OCI-LY7 (cell line): ENCODE results near the gene EML6. TPM values are rescaled to one million over a fixed set of nuclear protein-coding genes. Genes with fewer than 3 reads are reported as not detected.

Experiments
- BruUV-seq: library from RNA; stranded (reverse); fragments of 400-500 nt; replicated peaks from 2 replicates; lab custom pipeline; 2021; lab: Mats Ljungman, UMichigan
- CTCF ChIA-PET: fragments of 300-600 bp; sonication (Branson Sonifier 250); formaldehyde crosslinking; loops from one replicate; lab custom pipeline; 2022; ENCODE audit warnings: antibody characterized with exemption; ENCODE audit not compliant: unreplicated experiment; lab: Charles Lee
- POLR2A ChIA-PET: fragments of 300-600 bp; sonication (Branson Sonifier 250); formaldehyde crosslinking; loops from one replicate; lab custom pipeline; 2022; ENCODE audit warnings: antibody characterized with exemption; lab: Charles Lee
- DNase-seq: peaks from one replicate; pipeline ENCODE4 v3.0.0-alpha.2; 2015; ENCODE audit warnings: low spot score
- H2AFZ ChIP-seq: fragments of 200-600 bp; sonication (generic), shearing (Covaris generic); 2 replicates; pipeline ENCODE4 v1.6.1; 2014; ENCODE audit warnings: mild to moderate bottlenecking, antibody characterized with exemption, low read length, moderate library complexity
- H3K27ac ChIP-seq: fragments of 200-600 bp; sonication (generic); 2 replicates; pipeline ENCODE4 v1.5.1; 2014; ENCODE audit warnings: mixed run types, low read depth, mild to moderate bottlenecking, moderate library complexity, low read length, inconsistent platforms; ENCODE audit not compliant: poor library complexity, severe bottlenecking
- H3K36me3 ChIP-seq: fragments of 200-600 bp; sonication (generic); 2 replicates; pipeline ENCODE4 v1.6.1; 2014; ENCODE audit warnings: mild to moderate bottlenecking, antibody characterized with exemption, low read length, moderate library complexity, mixed read lengths; ENCODE audit not compliant: insufficient read depth
- H3K4me1 ChIP-seq: fragments of 200-600 bp; sonication (generic); 2 replicates; pipeline ENCODE4 v1.5.1; 2014; ENCODE audit warnings: mild to moderate bottlenecking, low read length; ENCODE audit not compliant: insufficient read depth, poor library complexity, severe bottlenecking
- H3K4me2 ChIP-seq: fragments of 200-600 bp; sonication (generic); 2 replicates; pipeline ENCODE4 v1.6.1; 2014; ENCODE audit warnings: mild to moderate bottlenecking, low read length
- H3K4me3 ChIP-seq: fragments of 200-600 bp; sonication (generic); 2 replicates; pipeline ENCODE4 v1.5.1; 2014; ENCODE audit warnings: mild to moderate bottlenecking, low read depth, low read length; ENCODE audit not compliant: poor library complexity, severe bottlenecking
- H3K79me2 ChIP-seq: fragments of 200-600 bp; sonication (generic); 2 replicates; pipeline ENCODE4 v1.6.1; 2016; ENCODE audit warnings: low read depth, mild to moderate bottlenecking, low read length, moderate library complexity, mixed read lengths; ENCODE audit not compliant: insufficient read depth
- H3K9me2 ChIP-seq: fragments of 200-600 bp; sonication (generic); 2 replicates; pipeline ENCODE4 v1.6.1; 2016; ENCODE audit warnings: mild to moderate bottlenecking, low read length, mixed read lengths; ENCODE audit not compliant: insufficient read depth
- H3K9me3 ChIP-seq: fragments of 200-600 bp; sonication (generic); 2 replicates; pipeline ENCODE4 v1.6.1; 2014; ENCODE audit warnings: mild to moderate bottlenecking, mixed run types, low read length, mixed read lengths
- H4K20me1 ChIP-seq: fragments of 200-600 bp; sonication (generic); 2 replicates; pipeline ENCODE4 v1.6.1; 2014; ENCODE audit warnings: mild to moderate bottlenecking, antibody characterized with exemption, low read length, moderate library complexity, mixed read lengths; ENCODE audit not compliant: insufficient read depth
- EZH2phosphoT487 ChIP-seq: fragments of 200-600 bp; sonication (generic); IDR thresholded peaks from 2 replicates; pipeline ENCODE4 v1.6.1; 2018; ENCODE audit warnings: low read depth, borderline replicate concordance, mild to moderate bottlenecking, mixed run types, antibody characterized with exemption, low read length, moderate library complexity, mixed read lengths
- intact Hi-C: fragments of 100-400 bp; cut with micrococcal nuclease; formaldehyde crosslinking; loops from one replicate; pipeline ENCODE4 v1.10.0; 2022; ENCODE audit not compliant: unreplicated experiment
- total RNA-seq, 2 experiments: library from RNA; depleted of rRNA in 1 of 2; stranded (reverse); fragments of >200 nt in 1 of 2; shearing (Covaris generic) in 1 of 2; gene quantifications; 2 replicates each; pipeline ENCODE4 v1.2.3, GENCODE V29; 2014 to 2022
- TF ChIP-seq, protein P1 (sequence below): fragments of 200-600 bp; sonication (generic); conservative IDR thresholded peaks from 2 replicates; pipeline ENCODE4 v1.5.1; 2014; ENCODE audit warnings: mild to moderate bottlenecking, antibody characterized with exemption, low read length, moderate library complexity, mixed read lengths

Gene EML6
- total RNA-seq, 2 experiments from 2014 or later: 310 to 367 TPM

- Histone ChIP-seq H4K20me1 (peaks cover 14% of the 10 kb centered on the region), H3K9me2 (no peaks in the 10 kb centered on the region), H3K4me2 (no peak overlapping the region), H3K27ac (no peak overlapping the region), H3K4me1 (peaks cover 29% of the 10 kb centered on the region), H3K79me2 (peaks cover 75% of the 10 kb centered on the region), H2AFZ (no peak overlapping the region), H3K36me3 (peaks cover 22% of the 10 kb centered on the region), H3K4me3 (no peak overlapping the region), H3K9me3 (no peaks in the 10 kb centered on the region)
- no peak for TF ChIP-seq EZH2phosphoT487
- TF ChIP-seq, protein P1, sequence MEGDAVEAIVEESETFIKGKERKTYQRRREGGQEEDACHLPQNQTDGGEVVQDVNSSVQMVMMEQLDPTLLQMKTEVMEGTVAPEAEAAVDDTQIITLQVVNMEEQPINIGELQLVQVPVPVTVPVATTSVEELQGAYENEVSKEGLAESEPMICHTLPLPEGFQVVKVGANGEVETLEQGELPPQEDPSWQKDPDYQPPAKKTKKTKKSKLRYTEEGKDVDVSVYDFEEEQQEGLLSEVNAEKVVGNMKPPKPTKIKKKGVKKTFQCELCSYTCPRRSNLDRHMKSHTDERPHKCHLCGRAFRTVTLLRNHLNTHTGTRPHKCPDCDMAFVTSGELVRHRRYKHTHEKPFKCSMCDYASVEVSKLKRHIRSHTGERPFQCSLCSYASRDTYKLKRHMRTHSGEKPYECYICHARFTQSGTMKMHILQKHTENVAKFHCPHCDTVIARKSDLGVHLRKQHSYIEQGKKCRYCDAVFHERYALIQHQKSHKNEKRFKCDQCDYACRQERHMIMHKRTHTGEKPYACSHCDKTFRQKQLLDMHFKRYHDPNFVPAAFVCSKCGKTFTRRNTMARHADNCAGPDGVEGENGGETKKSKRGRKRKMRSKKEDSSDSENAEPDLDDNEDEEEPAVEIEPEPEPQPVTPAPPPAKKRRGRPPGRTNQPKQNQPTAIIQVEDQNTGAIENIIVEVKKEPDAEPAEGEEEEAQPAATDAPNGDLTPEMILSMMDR: no peak
- no peak for DNase-seq
- ChIA-PET POLR2A (interaction anchor here (0.5 to 1.5 kb wide), 6 partner anchors 11 to 411 kb away, joined by 3 to 5 read pairs (median 4); no protein-coding TSS in a partner anchor), CTCF (no interaction called here)
- no TSS peak for BruUV-seq
- intact Hi-C loops: no loop called here
These were observed 294.4 kb downstream of the EML6 start for GRCh38 chr2:55017880-55018279.

DNA sequence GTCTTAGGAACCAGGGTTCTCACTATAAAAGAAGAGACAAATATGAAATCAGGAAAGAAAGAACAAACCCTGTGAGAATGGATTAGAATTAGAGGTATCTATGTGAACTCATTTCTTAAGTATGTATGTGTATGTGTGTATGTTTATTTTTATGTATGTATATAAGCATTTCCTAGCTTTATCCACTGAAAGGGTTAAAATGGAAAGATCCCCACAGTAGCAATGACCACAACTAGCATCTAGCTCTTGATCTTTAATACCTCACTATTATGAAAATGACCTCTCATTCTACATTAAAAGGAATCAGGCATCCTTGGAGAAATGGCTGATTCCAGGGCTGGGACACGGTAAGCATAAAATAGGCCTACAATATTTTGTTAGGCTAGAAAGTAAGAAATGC lies 295.2 kb downstream of the EML6 start:
- CTCF ChIA-PET: interaction anchor here (1.0 kb wide), 1 partner anchor 150 kb away, joined by 3 read pairs; no protein-coding TSS in a partner anchor
- TF ChIP-seq, protein P1: no peak
- no peak for TF ChIP-seq EZH2phosphoT487
- intact Hi-C loops: no loop called here

More for the DNA sequence above, 295.2 kb downstream of the EML6 start:
- H3K79me2 ChIP-seq: peaks cover 77% of the 10 kb centered on the region
- no peaks in the 10 kb centered on the region for H3K9me3 ChIP-seq
- no peak overlapping the region for H3K27ac ChIP-seq
- peaks cover 22% of the 10 kb centered on the region for H3K36me3 ChIP-seq
- peaks cover 14% of the 10 kb centered on the region for H4K20me1 ChIP-seq
- H3K4me2 ChIP-seq: peak overlapping the region; percentile 61; the same call in 1 of the 2 replicates
- POLR2A ChIA-PET: interaction anchor here (0.5 to 1.6 kb wide), 12 partner anchors 11 to 155 kb away, joined by 3 to 5 read pairs (median 4); partner anchors contain the start of gene RTN4
- peaks cover 30% of the 10 kb centered on the region for H3K4me1 ChIP-seq
- DNase-seq: no peak
- H3K4me3 ChIP-seq: no peak overlapping the region
- H3K9me2 ChIP-seq: no peaks in the 10 kb centered on the region
- no peak overlapping the region for H2AFZ ChIP-seq
- no TSS peak for BruUV-seq
